Epithelial cell of prostate (primary cell): ENCODE data around the gene RPS6KB1.
A peak's percentile ranks its signal among the peaks of the same experiment; 100 is the strongest.
"Not testable (repeated sequence)": the region's sequence is repeated elsewhere in the genome, so short reads cannot be mapped to it uniquely, and the experiment has no call there.

Source experiments
- DNase-seq: peaks from one replicate; pipeline ENCODE4 v3.0.0-alpha.2; 2011; ENCODE audit warnings: low read depth, low spot score
- H3K27ac ChIP-seq: fragments of 450-650 bp; 2 replicates; pipeline ENCODE4 v1.5.1; 2017; ENCODE audit warnings: mild to moderate bottlenecking

Gene RPS6KB1

GRCh38 chr17:59930768-59931167 is 37.8 kb downstream of the RPS6KB1 start:
- not testable (repeated sequence) for H3K27ac ChIP-seq, DNase-seq

DNA sequence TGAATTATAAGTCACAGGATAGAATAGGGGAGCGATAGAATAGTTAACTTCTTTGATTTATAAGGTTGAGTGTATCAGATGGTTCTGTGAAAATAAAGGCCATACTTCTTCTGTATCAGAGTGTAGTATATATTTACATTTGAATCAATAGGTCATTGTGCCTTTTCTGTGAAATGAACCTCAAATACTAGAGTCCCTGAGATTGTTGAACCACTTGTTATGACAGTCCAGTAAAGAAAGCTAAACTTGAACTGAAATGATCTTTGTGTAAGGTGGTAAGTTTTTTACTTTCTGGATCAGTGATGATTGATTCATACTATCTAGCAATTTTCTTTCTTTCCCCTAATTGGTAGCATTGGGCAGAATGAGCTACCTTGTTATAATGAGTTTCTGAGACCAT is 40.4 kb downstream of the RPS6KB1 start:
- not testable (repeated sequence) for DNase-seq, H3K27ac ChIP-seq

GRCh38 chr17:59940697-59941096 is 47.8 kb downstream of the RPS6KB1 start:
- DNase-seq, H3K27ac ChIP-seq: not testable (repeated sequence)

DNA sequence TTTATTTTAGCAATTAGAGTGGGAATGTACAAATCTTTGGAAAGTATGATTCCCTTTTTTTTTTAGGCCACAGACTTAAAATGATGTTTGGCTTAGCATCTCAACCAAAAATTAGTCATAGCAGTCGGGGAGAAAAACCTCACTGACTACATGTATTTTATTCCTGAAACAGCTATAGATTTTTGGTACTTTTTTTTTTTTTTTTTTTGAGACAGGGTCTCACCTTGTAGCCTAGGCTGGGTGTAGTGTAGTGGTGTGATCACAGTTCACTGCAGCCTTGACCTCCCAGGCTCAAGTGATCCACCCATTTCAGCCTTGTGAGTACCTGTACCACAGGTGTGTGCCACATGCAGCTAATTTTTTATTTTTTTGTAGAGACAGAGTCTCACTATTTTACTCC is 48.2 kb downstream of the RPS6KB1 start:
- no peak overlapping the region for H3K27ac ChIP-seq
- no peak for DNase-seq

- not testable (repeated sequence) for DNase-seq, H3K27ac ChIP-seq
These were observed 53.5 kb downstream of the RPS6KB1 start for GRCh38 chr17:59946433-59946832.

DNA sequence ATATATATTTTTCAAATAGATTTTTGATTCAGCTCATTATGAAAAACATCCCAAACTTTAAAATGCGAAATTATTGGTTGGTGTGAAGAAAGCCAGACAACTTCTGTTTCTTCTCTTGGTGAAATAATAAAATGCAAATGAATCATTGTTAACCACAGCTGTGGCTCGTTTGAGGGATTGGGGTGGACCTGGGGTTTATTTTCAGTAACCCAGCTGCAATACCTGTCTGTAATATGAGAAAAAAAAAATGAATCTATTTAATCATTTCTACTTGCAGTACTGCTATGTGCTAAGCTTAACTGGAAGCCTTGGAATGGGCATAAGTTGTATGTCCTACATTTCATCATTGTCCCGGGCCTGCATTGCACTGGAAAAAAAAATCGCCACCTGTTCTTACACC is 54.4 kb downstream of the RPS6KB1 start:
- not testable (repeated sequence) for H3K27ac ChIP-seq, DNase-seq

GRCh38 chr17:59950049-59950448 is 57.1 kb downstream of the RPS6KB1 start:
- H3K27ac ChIP-seq, result no peak overlapping the region
- DNase-seq, result no peak

DNA sequence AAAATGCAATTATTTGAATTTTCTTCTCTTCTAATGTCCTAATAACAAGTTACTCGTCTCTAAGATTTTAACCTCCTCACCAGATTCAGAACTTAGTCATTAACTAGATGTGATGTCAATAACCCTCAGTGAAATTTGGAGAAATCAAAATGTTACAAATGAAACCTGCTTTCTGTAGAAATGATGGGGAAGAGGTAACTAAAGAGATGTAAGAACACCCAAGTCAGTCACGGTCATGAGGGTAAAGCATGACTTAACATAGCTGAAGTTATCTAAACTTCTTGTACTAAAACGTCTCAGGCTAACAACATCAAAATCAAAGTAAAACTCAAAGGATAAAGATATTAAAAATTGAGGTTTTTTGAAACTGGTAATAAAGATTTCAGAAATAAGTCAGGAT is 61.9 kb downstream of the RPS6KB1 start:
- H3K27ac ChIP-seq, result no peak overlapping the region
- no peak for DNase-seq

GRCh38 chr17:59959574-59959973 is 66.7 kb downstream of the RPS6KB1 start:
- not testable (repeated sequence) for H3K27ac ChIP-seq, DNase-seq

DNA sequence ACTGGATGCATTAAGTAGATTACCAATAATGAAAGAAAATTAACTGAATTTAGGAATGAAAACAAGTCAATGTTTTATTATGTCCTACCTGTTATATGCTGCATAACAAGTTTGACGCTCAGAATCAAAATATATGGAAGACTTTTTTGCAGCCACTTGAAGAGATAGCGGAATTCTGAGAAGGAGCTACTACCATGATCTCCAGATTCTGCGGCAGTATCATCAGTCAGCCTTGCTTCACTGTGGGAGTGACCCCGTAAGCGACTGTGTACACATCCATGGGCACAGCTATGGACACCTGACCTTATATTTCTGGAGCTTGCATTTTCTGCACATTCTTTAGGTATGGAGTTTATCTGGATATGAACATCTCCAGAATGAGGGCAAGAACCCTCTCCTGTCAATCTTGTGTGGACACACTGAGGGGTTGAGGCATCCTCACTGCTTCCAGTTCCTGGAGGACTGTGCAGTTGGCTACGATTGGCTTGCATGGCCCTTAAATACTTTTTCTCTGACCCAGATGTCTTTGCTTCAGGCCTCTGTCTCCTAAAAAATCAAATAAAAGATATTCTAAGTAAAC is 69.9 kb downstream of the RPS6KB1 start:
- no peak for DNase-seq
- no peak overlapping the region for H3K27ac ChIP-seq

GRCh38 chr17:59963738-59964481 is 71.0 kb downstream of the RPS6KB1 start:
- H3K27ac ChIP-seq, result peak overlapping the region; percentile 72
- no peak for DNase-seq

DNA sequence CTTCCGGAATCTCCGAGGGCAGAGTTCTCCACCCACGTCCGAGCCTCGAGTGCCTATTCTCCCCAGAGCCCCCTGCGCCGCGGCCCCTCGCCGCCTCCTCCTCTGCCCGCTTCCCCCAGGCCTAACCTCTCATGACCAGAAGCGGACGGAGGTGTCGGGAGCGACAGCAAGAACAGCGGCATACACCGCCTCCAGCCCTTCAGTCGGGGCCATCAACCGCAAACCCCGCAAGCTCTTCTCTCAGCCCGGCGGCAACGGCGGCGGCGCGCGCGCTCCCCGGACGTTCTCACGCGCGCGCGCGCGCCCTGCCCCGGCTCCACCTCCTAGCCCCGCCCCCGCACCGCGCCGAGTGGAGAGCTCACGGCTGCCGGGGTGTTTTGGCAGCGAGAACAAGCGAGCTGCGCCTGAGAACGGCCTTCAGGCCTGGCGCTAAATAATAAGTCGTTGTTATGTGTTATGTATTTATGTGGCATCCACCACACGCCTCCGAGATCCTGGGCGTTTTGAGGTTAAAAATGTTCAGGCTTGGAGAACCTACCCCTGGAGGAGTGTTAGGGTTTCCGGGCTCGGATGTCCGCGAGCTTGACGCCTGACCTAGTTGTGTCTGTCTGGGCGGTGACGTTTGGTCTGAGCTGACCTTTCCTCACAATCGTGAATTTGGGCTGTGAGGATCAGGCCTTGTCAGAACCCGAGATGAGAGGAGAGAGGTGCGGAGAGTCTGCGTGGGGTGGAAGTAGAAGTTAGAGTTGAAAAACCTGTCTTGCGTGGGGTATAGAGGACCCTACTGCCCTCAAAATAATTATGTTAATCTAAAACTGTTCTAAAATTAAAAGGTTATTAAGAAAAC is 71.8 kb downstream of the RPS6KB1 start, which contains the start of gene RNFT1:
Gene RNFT1, minus strand, starts transcription at position 259 of the 847 bp plus-strand sequence. Its CDS starts 77 bp downstream, at position 182.
- H3K27ac ChIP-seq, result peak within 1 kb of the TSS; percentile 72
- DNase-seq, result no peak

DNA sequence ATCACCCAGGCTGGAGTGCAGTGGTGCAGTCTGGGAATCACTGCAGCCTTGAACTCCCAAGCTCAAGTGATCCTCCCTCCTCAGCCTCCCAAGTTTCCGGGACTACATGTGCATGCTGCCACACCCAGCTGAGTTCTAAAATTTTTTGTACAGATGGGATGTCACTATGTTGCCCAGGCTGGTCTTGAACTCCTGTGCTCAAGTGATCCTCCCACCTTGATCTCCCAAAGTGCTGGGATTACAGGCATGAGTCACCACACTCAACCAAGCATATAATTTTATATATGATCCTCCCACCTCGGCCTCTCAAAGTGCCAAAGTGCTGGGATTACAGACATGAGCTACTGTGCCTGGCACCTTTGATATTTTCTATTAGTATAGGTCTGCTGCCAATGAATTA is 78.8 kb downstream of the RPS6KB1 start:
- not testable (repeated sequence) for DNase-seq, H3K27ac ChIP-seq

DNA sequence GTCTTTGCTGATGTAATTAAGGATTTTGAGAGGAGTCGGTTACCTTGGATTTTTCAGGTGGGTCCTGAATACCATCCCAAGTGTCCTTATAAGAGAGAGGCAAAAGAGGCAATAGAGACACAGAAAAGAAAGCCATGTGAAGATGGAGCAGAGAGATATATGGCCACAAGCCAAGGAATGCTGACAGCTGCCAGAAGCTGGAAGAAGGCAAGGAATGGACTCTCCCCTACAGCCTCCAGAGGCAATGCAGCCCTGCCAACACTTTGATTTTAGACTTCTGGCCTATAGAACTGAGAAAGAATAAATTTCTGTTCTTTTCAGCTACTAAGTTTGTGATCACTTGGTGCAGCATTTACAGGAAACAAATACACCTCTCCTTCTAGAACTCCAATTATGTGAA is 79.9 kb downstream of the RPS6KB1 start:
- H3K27ac ChIP-seq, result no peak overlapping the region
- DNase-seq, result no peak

DNA sequence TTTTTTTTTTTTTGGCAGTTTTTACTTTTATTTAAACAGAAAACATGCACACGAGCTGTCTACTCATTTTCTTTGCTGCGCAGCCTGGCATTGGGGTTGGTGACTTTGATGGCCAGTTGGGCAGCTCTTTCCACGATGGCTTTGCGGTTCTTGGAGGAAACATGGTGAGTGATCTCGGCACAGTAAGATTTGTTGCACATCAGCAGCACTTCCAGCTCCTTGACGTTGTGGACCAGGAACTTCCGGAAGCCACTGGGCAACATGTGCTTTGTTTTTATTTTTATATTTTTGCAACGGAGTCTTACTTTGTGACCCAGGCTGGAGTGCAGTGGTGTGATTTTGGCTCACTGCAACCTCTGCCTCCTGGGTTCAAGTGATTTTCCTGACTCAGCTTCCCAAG is 80.6 kb downstream of the RPS6KB1 start:
- not testable (repeated sequence) for H3K27ac ChIP-seq, DNase-seq

- H3K27ac ChIP-seq, result not testable (repeated sequence)
These were observed 82.2 kb downstream of the RPS6KB1 start for GRCh38 chr17:59975166-59975565.

DNA sequence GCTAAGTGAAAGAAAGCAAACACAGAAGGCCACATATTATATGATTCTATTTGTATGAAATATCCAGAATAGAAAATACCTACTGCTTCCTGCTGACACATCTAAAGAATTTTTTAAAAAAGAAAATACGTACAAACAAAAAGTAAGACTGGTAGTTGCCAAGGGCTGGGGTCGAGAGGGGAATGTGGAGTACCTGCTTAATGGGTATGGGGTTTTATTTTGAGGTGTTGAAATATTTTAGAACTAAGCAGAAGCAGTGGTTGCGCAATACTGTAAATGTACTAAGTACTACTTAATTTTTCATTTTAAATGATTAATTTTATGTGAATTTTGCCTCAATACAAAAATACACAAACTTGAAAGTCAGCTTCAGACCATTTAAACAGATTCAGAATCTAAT is 103.7 kb downstream of the RPS6KB1 start:
- not testable (repeated sequence) for H3K27ac ChIP-seq, DNase-seq

More at GRCh38 chr17:59975166-59975565, 82.2 kb downstream of the RPS6KB1 start:
- DNase-seq, result not testable (repeated sequence)
